Fibroblast of the aortic adventitia (primary cell): ENCODE results near the gene PAIP1. TPM values are rescaled to one million over a fixed set of nuclear protein-coding genes. Genes with fewer than 3 reads are reported as not detected.

ENCODE experiments used
- DNase-seq: peaks from one replicate; pipeline ENCODE4 v3.0.0-alpha.2; 2010; ENCODE audit warnings: low read depth
- H3K4me3 ChIP-seq: 2 replicates; pipeline ENCODE4 v1.5.1; 2011; ENCODE audit warnings: low read depth, mild to moderate bottlenecking, control low read depth, low read length, moderate library complexity
- CTCF ChIP-seq: IDR thresholded peaks from 2 replicates; pipeline ENCODE4 v1.5.1; 2011; ENCODE audit warnings: mild to moderate bottlenecking, low read length, control low read depth, inconsistent platforms; ENCODE audit not compliant: insufficient read depth
- total RNA-seq: library from RNA; depleted of rRNA; stranded (reverse); fragments of >200 nt; gene quantifications from 2 replicates; pipeline ENCODE4 v1.2.3, GENCODE V29; 2012; ENCODE audit warnings: low replicate concordance

The PAIP1 gene, protein sequence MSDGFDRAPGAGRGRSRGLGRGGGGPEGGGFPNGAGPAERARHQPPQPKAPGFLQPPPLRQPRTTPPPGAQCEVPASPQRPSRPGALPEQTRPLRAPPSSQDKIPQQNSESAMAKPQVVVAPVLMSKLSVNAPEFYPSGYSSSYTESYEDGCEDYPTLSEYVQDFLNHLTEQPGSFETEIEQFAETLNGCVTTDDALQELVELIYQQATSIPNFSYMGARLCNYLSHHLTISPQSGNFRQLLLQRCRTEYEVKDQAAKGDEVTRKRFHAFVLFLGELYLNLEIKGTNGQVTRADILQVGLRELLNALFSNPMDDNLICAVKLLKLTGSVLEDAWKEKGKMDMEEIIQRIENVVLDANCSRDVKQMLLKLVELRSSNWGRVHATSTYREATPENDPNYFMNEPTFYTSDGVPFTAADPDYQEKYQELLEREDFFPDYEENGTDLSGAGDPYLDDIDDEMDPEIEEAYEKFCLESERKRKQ
- total RNA-seq, result 81.2 and 113 TPM in 2 replicates

- TF ChIP-seq CTCF, result peak; percentile 34
- peak; percentile 82 for DNase-seq
- H3K4me3 ChIP-seq, result peak within 1 kb of the TSS; percentile 86
These were observed at the start of gene PAIP1 for GRCh38 chr5:43556857-43557542. Gene PAIP1 (minus strand): TSS chr5:43557077. CDS start chr5:43556846, 231 bp downstream.

- H3K4me3 ChIP-seq, result no peak overlapping the region
- TF ChIP-seq CTCF, result no peak
- DNase-seq, result no peak
These were observed 49.5 kb upstream of the PAIP1 start for GRCh38 chr5:43606351-43606750.

- TF ChIP-seq CTCF, result no peak
- H3K4me3 ChIP-seq, result no peak overlapping the region
- no peak for DNase-seq
These were observed 47.8 kb upstream of the PAIP1 start for GRCh38 chr5:43604699-43605098.

DNA sequence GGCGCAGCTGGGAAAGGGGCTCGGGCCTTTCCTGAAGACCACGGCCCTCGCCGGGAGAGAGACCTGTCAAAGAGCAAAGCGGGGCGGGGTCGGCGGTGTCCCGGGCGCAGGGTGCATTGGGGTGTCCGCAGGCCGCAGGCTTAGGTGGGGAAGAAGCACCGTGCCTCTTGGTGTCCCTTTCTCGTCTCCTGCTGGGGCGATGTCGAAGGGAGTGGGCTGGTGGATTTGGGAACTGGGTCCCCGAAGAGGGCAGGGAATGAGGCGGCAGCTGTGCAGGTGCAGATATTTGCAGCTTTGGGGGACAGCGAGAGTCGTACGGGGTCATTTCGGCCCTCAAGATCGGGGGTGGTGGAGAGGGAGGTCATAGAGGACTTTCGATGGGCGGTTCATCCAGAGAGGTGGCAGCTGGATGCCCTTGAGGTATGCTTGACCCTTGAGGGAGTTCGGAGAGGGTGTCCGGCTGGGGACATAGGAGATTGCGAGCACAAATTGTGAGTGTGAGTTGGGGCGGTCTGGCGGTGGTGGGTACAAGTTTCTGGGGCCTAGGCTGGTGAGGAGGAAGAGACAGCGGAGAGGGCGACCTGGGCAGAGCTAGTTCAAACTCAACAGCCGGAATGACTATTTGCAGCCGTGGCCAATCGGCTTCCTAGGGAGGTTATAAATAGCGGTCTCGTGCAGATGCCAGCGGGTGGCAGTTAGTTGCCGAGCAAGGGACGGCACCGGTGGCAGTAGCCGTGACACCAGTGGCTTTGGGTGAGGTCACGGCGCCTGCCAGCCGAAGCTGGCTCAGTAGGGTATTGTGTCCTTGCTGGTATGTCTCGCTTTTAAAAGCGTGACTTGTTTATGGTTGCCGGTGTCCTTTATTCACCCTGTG lies 46.7 kb upstream of the PAIP1 start:
- peak; percentile 35 for DNase-seq
- peak overlapping the region; percentile 87 for H3K4me3 ChIP-seq
- no peak for TF ChIP-seq CTCF

DNA sequence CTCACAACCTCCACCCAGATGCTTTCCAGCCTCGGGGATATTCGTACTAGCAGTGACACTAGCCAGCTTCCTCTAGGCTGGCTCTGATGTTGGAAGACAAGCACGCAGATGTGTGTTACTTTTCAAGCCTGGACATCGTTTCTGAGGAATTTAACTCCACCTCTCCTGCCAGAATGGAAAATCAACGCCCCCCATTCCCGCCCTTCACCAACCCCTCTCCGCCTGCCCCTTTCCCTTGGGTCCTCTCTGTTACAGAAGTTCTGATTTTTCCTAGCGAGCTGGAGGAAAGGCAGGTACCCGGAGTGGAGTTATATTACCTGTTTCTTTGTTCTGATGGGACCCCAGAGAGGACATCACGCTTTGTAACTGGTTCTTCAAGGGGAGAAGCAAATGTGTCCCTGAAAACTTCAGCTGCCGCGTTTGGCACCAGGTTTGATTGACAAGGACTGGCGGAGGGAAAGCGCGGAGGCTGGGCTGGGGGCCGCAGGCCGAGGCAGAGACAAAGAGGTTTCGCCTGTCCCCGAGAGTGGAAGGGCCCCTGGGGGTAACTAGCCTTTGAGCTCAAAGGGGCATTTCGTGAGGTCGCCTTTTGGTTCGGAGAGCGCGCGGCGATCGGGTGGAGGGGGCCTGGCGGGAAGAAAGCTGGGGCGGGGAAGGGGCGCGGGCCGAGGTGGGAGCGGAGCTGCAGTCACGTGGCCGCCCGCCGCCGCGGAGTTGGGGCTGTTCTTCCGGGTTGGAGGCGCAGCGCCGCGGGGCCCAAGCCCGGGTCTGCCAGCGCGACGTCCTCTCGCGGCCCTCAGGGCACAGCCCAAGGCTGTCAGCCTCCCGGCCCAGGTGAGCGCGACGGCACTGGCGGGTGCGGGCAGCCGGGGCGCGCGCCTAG lies 45.8 kb upstream of the PAIP1 start, which contains the start of gene NNT:
TSS of gene NNT (plus strand) at position 720 of the 883 bp plus-strand sequence. CDS start 6,016 bp downstream, outside the sequence.
- H3K4me3 ChIP-seq, result peak within 1 kb of the TSS; percentile 87
- no peak for TF ChIP-seq CTCF
- peak; percentile 69 for DNase-seq
